Left renal cortex interstitium (tissue), 4 donors: ENCODE data around the gene PSMA4. TPM values are rescaled to one million over a fixed set of nuclear protein-coding genes. Genes with fewer than 3 reads are reported as not detected.
"Not testable (repeated sequence)": the region's sequence is repeated elsewhere in the genome, so short reads cannot be mapped to it uniquely, and the experiment has no call there.

ENCODE experiments used
- DNase-seq, 4 donors: peaks; one replicate each; pipeline ENCODE4 v3.0.0-alpha.2; 2013; ENCODE audit warnings: low read depth in 4 of 4, low spot score in 2 of 4, missing footprints in 1 of 4
- polyA plus RNA-seq, 4 donors: library from polyadenylated mRNA; unstranded; fragments of 120-200 nt; gene quantifications; one replicate each; pipeline ENCODE4 v1.2.1, GENCODE V29; 2013; ENCODE audit not compliant: insufficient read length in 4 of 4

The PSMA4 gene
- polyA plus RNA-seq = 100 to 1,000 TPM; 232 to 298 (median 262) TPM

- DNase-seq = peak; percentile 82 to 90 (median 84)
Observed at GRCh38 chr15:78540141-78540870, at the start of gene PSMA4. Gene PSMA4 (plus strand): TSS chr15:78540444. CDS start chr15:78541928, 1,484 bp downstream.

DNA sequence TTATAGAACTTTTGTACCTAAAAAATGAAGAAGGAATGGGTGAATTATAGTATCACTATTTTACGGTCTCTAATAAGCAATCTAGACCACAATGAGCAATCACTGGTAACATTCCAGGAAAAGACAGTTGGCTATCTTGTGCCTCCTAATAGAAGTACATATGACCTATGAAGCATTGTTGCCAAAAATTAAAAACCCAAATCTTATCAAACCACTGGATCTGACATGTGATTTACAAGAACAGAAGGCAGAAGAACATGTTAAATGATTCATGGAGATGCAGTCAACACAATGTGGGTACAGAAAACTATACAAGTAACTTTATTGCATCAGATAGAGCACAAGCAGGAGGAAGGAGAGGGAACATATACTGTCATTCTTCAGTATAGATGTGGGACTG, 47.4 kb upstream of the PSMA4 start:
- DNase-seq = no peak

- no peak for DNase-seq
Observed at GRCh38 chr15:78501857-78502256, 38.4 kb upstream of the PSMA4 start.

DNA sequence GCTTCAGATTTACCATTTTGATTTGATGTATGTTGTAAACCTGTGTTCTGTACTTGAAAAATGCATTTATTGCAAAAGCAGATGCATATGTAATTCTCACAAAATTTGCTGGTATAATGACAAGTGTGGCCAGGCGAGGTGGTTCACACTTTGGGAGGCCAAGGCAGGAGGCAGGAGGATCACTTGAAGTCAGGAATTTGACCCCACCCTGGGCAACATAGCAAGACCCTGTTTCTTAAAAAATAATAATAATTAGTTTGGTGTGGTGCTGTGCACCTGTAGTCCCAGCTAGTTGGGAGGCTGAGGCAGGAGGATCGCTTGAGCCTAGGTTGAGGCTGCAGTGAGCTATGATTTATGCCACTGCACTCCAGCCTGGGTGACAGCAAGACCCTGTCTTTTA, 37.6 kb upstream of the PSMA4 start:
- DNase-seq = no peak

- DNase-seq = peak; percentile 86 to 98 (median 93)
Observed at GRCh38 chr15:78506971-78507830, 33.0 kb upstream of the PSMA4 start, which contains the start of gene HYKK. Gene HYKK (plus strand): TSS chr15:78507577. CDS start chr15:78513089, 5,512 bp downstream.

DNA sequence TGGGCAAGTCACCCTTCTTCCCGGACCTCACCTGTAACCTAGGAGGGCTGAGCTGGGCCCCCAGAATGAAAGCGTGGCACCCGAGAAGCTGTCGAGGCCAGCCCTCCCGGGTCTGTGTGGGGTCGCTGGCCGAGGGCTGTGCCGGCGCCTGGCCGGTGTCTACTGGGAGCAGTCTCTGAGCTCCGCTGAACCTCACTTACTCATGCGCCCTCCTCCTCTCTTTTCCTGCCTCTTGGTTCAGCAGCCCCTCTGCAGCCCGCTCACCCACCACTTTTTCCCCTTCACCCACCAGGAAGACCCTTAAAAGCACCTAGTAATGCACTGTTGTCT, 32.4 kb upstream of the PSMA4 start:
- peak in 2 of 4 donors; percentile 0 to 3 for DNase-seq

- peak in 1 of 4 donors; percentile 0 for DNase-seq
Observed at GRCh38 chr15:78508272-78508671, 32.0 kb upstream of the PSMA4 start.

DNA sequence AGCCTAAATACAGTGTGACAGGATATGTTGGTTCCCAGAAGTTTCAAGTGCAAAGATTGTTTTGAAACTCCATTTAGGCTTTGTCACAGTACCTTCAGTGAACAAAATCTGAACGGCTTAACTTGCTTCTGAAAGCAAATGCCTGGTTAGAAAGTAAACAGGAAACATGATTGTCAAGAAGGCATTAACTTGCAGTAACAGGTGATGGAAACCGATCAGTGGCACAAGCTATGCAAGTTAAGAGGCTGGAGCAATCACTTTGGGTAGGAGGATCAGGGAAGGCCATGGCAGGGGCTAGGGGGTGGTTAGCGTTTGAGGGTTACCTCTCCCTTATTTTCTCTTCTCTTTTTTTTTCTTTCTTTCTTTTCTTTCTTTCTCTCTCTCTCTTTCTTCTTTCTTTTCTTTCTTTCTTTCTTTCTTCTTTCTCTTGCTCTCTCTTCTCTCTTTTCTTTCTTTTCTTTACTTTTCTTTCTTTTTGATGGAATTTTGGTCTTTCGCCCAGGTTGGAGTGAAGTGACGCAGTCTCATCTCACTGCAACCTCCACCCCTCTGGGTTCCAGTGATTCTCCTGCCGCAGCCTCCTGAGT, 30.4 kb upstream of the PSMA4 start:
- no peak for DNase-seq

GRCh38 chr15:78520035-78520434, 20.2 kb upstream of the PSMA4 start:
- not testable (repeated sequence) for DNase-seq

GRCh38 chr15:78524230-78524629, 16.0 kb upstream of the PSMA4 start:
- DNase-seq = no peak

- no peak for DNase-seq
Observed at GRCh38 chr15:78527325-78527724, 12.9 kb upstream of the PSMA4 start.

DNA sequence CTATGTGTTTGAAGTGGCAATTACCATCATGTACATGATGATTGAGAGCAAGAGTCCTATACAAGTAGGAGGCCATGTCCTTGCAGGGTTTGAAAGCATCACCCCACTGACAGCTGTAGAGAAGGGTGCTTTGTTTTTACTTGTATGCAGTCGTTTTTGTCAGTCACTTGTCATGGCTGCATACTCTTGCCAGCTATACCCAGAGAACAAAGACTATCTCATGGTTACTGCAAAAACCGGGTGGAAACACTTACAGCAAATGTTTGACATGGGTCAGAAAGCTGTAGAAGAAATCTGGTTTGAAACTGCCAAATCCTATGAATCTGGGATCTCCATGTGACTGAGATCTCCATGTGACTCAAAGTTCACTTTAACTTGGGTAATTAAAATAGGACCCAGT, 6.9 kb upstream of the PSMA4 start:
- no peak for DNase-seq

DNA sequence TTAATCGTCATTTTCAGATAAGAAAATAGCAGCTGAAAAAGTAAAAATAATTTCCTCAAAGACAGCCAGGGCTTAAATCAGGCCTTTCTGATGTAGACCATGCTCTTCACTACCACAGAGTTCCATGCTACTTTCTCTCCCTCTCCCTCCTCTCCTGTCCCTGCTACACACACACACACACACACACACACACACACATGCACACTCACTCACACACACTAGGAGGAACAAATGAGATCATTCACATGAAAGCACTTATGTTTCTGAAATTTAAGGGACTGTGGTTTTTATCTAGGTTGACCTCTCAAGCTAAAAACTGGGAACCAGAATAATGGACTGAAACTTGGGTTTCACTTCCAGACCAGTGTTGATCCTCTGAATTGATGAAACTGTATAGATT, 4.1 kb upstream of the PSMA4 start:
- DNase-seq = no peak

DNA sequence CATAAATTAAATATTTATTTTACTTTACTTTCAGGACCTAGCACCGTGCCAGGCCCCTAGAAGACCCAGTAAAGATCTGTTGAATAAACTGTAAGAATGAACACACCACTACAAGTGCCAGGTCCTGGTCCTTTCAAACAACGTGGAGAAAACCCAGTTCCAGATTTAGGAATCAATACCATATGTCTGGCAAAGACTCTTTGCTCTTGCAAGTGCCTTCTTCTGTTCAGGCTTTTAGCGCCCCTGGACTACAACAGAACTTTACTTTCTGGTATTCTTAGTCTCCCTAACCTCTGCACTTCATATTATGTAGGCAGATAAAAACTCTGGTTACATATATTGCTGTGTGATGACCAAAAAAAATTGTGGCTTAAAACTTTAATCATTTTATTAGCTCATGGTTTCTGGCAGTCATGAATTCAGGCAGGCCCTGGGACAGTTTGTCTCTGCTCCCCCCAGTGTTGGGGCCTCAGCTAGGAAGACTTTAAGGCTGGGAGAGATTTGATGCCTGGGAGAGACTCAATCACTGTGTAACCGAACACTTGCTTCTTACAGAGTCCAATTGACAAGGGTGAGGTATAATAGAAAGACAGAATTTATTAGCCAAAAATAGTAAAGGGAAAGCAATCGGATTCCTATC, 2.9 kb upstream of the PSMA4 start:
- no peak for DNase-seq

- DNase-seq = no peak
Observed at GRCh38 chr15:78538358-78538757, 1.9 kb upstream of the PSMA4 start.

DNA sequence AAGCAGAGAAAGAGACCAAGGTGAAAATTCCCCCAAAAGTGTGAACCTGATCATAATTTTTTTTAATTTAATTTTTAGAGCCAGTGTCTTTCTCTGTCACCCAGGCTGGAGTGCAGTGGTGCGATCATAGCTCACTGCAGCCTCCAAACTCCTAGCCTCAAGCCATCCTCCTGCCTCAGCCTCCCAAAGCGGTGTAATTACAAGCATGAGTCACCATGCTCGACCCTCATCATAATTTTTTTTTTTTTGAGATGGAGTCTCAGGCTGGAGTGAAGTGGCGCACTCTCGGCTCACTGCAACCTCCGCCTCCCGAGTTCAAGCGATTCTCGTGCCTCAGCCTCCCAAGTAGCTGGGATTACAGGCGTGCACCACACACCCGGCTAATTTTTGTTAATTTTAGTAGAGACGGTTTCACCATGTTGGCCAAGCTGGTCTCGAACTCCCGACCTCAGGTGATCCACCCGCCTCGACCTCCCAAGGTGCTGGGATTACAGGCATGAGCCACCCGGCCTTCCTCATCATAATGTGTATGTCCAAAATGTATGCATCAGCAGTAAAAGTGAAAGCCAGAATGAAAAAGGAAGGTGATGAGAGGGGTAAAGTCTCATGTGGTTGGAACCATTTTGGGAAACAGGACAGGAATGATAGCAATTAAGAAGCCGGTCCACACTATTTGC, 642 bp upstream of the PSMA4 start:
- DNase-seq = not testable (repeated sequence)

- DNase-seq = peak in 1 of 4 donors; percentile 13
Observed at GRCh38 chr15:78540871-78541743, 863 bp downstream of the PSMA4 start.

DNA sequence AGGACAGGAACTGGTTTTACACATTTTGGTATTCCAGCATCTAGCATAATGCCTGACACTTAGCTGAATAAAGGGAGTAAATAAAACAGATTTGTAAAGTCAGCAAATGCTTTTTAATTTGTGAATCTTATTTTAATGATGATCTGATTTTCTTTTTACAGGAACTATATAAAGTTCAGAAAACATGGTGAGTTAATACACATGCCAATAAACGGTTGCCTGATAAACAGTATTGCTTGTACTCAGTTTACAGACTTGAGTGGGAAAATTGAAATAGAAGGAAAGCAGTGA, 1.4 kb downstream of the PSMA4 start:
- no peak for DNase-seq

- no peak for DNase-seq
Observed at GRCh38 chr15:78542647-78543046, 2.4 kb downstream of the PSMA4 start.

DNA sequence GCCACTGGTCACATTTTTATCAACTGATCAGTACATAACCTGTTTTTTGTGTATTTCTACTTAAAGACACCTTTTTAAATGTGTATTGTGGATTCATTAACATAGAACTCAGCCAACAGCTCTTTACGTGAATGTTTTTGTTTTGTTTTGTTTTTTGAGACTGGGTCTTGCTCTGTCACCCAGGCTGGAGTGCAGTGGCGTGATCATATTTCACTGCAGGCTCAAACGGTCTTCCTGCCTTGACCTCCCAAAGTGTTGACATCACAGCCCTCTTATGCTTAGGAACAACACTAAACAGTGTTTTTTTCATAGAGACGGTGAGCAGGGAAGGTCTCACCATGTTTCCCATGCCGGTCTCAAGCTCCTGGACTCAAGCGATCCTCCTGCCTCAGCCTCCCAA, 9.9 kb downstream of the PSMA4 start:
- no peak for DNase-seq
